IMR-90 (cell line): ENCODE measurements around the gene P4HA2. TPM values are rescaled to one million over a fixed set of nuclear protein-coding genes. Genes with fewer than 3 reads are reported as not detected.
A peak's percentile ranks its signal among the peaks of the same experiment; 100 is the strongest.

ENCODE experiments used
- ATAC-seq: fragments of 200-7000 bp; cut with Tn5 transposase; 2 replicates; pipeline ENCODE4 v1.9.1; 2020; ENCODE audit warnings: low read depth, mild to moderate bottlenecking, moderate library complexity
- BruUV-seq: library from RNA; stranded (reverse); fragments of 400-500 nt; replicated peaks from 2 replicates; lab custom pipeline; 2021; lab: Mats Ljungman, UMichigan
- CTCF ChIA-PET: fragments of 300-600 bp; formaldehyde crosslinking; extraction: SDS; loops from one replicate; lab custom pipeline; 2021; ENCODE audit warnings: antibody characterized with exemption; lab: Yijun Ruan, JAX
- POLR2A ChIA-PET: fragments of 300-600 bp; sonication (Branson Sonifier 250); formaldehyde crosslinking; loops from one replicate; lab custom pipeline; 2022; ENCODE audit warnings: antibody characterized with exemption; ENCODE audit not compliant: unreplicated experiment; lab: Charles Lee
- DNase-seq: peaks from one replicate; pipeline ENCODE4 v3.0.0; 2013
- H2AFZ ChIP-seq: replicated peaks from 2 replicates; pipeline ENCODE3; 2013; ENCODE audit warnings: low read length, mild to moderate bottlenecking; ENCODE audit not compliant: poor library complexity
- H2AK5ac ChIP-seq: 2 replicates; pipeline ENCODE4 v1.6.1; 2013; ENCODE audit warnings: low read depth, low read length, inconsistent platforms
- H2AK9ac ChIP-seq: replicated peaks from 2 replicates; pipeline ENCODE3; 2013; ENCODE audit warnings: mild to moderate bottlenecking, low read depth, low read length, moderate library complexity; ENCODE audit not compliant: poor library complexity
- H2BK120ac ChIP-seq: 2 replicates; pipeline ENCODE4 v1.6.1; 2013; ENCODE audit warnings: low read depth, low read length, inconsistent platforms
- H2BK15ac ChIP-seq: 3 replicates; pipeline ENCODE4 v1.6.1; 2013; ENCODE audit warnings: low read depth, low read length, inconsistent platforms
- H2BK20ac ChIP-seq: 2 replicates; pipeline ENCODE4 v1.6.1; 2013; ENCODE audit warnings: low read depth, mild to moderate bottlenecking, inconsistent platforms, low read length, moderate library complexity
- H2BK5ac ChIP-seq: 2 replicates; pipeline ENCODE4 v1.6.1; 2013; ENCODE audit warnings: mild to moderate bottlenecking, low read depth, low read length, inconsistent platforms; ENCODE audit not compliant: poor library complexity, severe bottlenecking
- H3K14ac ChIP-seq: replicated peaks from 2 replicates; pipeline ENCODE4 v1.6.1; 2013; ENCODE audit warnings: low read depth, low read length, inconsistent platforms
- H3K18ac ChIP-seq: 2 replicates; pipeline ENCODE4 v1.6.1; 2013; ENCODE audit warnings: low read depth, low read length, control low read depth
- H3K23ac ChIP-seq: 2 replicates; pipeline ENCODE4 v1.6.1; 2013; ENCODE audit warnings: low read depth, low read length, inconsistent platforms
- H3K27ac ChIP-seq: 2 replicates; pipeline ENCODE4 v1.5.1; 2013; ENCODE audit warnings: mild to moderate bottlenecking, control low read depth, low read length; ENCODE audit not compliant: insufficient read depth
- H3K27me3 ChIP-seq: 2 replicates; pipeline ENCODE4 v1.6.1; 2013; ENCODE audit warnings: low read length; ENCODE audit not compliant: control insufficient read depth, insufficient read depth
- H3K36me3 ChIP-seq: 2 replicates; pipeline ENCODE4 v1.6.1; 2013; ENCODE audit warnings: low read length, mixed read lengths; ENCODE audit not compliant: control insufficient read depth, insufficient read depth
- H3K4ac ChIP-seq: 2 replicates; pipeline ENCODE4 v1.6.1; 2013; ENCODE audit warnings: low read depth, low read length, inconsistent platforms
- H3K4me1 ChIP-seq: 2 replicates; pipeline ENCODE4 v1.6.1; 2013; ENCODE audit warnings: low read length, mixed read lengths; ENCODE audit not compliant: control insufficient read depth, insufficient read depth
- H3K4me2 ChIP-seq: 2 replicates; pipeline ENCODE4 v1.6.1; 2013; ENCODE audit warnings: low read depth, mild to moderate bottlenecking, control low read depth, low read length, moderate library complexity
- H3K4me3 ChIP-seq: 2 replicates; pipeline ENCODE4 v1.5.1; 2013; ENCODE audit warnings: low read depth, mild to moderate bottlenecking, control low read depth, low read length, moderate library complexity; ENCODE audit not compliant: insufficient read depth
- H3K56ac ChIP-seq: 2 replicates; pipeline ENCODE4 v1.6.1; 2013; ENCODE audit warnings: low read length, inconsistent platforms; ENCODE audit not compliant: insufficient read depth; ENCODE audit errors: extremely low read depth
- H3K79me1 ChIP-seq, 2 experiments: 2 replicates each; pipeline ENCODE4 v1.6.1; 2013; ENCODE audit warnings: low read length in 2 of 2, inconsistent platforms in 1 of 2, low read depth in 1 of 2
- H3K9ac ChIP-seq: 2 replicates; pipeline ENCODE4 v1.6.1; 2013; ENCODE audit warnings: low read depth, low read length, control low read depth
- H3K9me1 ChIP-seq: 2 replicates; pipeline ENCODE4 v1.6.1; 2013; ENCODE audit warnings: low read length, inconsistent platforms; ENCODE audit not compliant: insufficient read depth
- H3K9me3 ChIP-seq: 2 replicates; pipeline ENCODE4 v1.6.1; 2013; ENCODE audit warnings: low read length; ENCODE audit not compliant: control insufficient read depth, insufficient read depth
- H4K20me1 ChIP-seq: 2 replicates; pipeline ENCODE4 v1.6.1; 2013; ENCODE audit warnings: low read length, inconsistent platforms; ENCODE audit not compliant: insufficient read depth
- H4K5ac ChIP-seq: 2 replicates; pipeline ENCODE4 v1.6.1; 2013; ENCODE audit warnings: mild to moderate bottlenecking, low read depth, low read length, control low read depth
- H4K8ac ChIP-seq, 2 experiments: 2 replicates each; pipeline ENCODE4 v1.6.1; 2013; ENCODE audit warnings: low read depth in 2 of 2, low read length in 2 of 2, control low read depth in 1 of 2, inconsistent platforms in 1 of 2
- H4K91ac ChIP-seq: 2 replicates; pipeline ENCODE4 v1.6.1; 2013; ENCODE audit warnings: low read depth, low read length, inconsistent platforms; ENCODE audit not compliant: insufficient read depth
- BHLHE40 ChIP-seq: fragments of 150-350 bp; IDR thresholded peaks from 2 replicates; pipeline ENCODE4 v1.6.1; 2016; ENCODE audit warnings: mild to moderate bottlenecking, low read depth, low read length
- CEBPB ChIP-seq: IDR thresholded peaks from 2 replicates; pipeline ENCODE4 v1.6.1; 2012; ENCODE audit warnings: low read depth, low read length, improper control_type of control experiment
- CHD1 ChIP-seq: IDR thresholded peaks from 2 replicates; pipeline ENCODE4 v1.6.1; 2012; ENCODE audit warnings: low read depth, low read length, improper control_type of control experiment
- FOS ChIP-seq: fragments of 150-350 bp; IDR thresholded peaks from 2 replicates; pipeline ENCODE4 v1.6.1; 2016; ENCODE audit warnings: low read depth, low read length
- MAFK ChIP-seq: IDR thresholded peaks from 2 replicates; pipeline ENCODE4 v1.6.1; 2012; ENCODE audit warnings: low read depth, low read length, improper control_type of control experiment
- MXI1 ChIP-seq: IDR thresholded peaks from 2 replicates; pipeline ENCODE4 v1.6.1; 2012; ENCODE audit warnings: low read depth, mild to moderate bottlenecking, low read length, moderate library complexity, borderline replicate concordance
- NFE2L2 ChIP-seq: fragments of 150-350 bp; IDR thresholded peaks from 2 replicates; pipeline ENCODE4 v1.6.1; 2016; ENCODE audit warnings: low read depth, mild to moderate bottlenecking, low read length
- POLR2A ChIP-seq: IDR thresholded peaks from 2 replicates; pipeline ENCODE4 v1.6.1; 2012; ENCODE audit warnings: mild to moderate bottlenecking, low read depth, low read length
- RFX5 ChIP-seq: IDR thresholded peaks from 2 replicates; pipeline ENCODE4 v1.8.0; 2012; ENCODE audit warnings: low read depth, mild to moderate bottlenecking, low read length, moderate library complexity
- SMC3 ChIP-seq: fragments of 150-350 bp; IDR thresholded peaks from 2 replicates; pipeline ENCODE4 v1.6.1; 2016; ENCODE audit warnings: low read depth, mild to moderate bottlenecking, antibody characterized with exemption, low read length, moderate library complexity
- WGBS, 2 experiments: methylation state at CpG; one replicate each; pipeline versions ENCODE4 v1.1.5 to v1.1.7; 2013; ENCODE audit warnings: missing lambda C conversion rate in 2 of 2; ENCODE audit not compliant: insufficient read length in 1 of 2; ENCODE audit errors: extremely low coverage in 2 of 2; 5-methylcytosine and 5-hydroxymethylcytosine counted together
- dilution Hi-C: fragments of 300-500 bp; cut with HindIII; formaldehyde crosslinking; loops from one replicate; pipeline ENCODE4 v1.14.3; 2018; ENCODE audit warnings: low sequenced_read_pairs; ENCODE audit not compliant: unreplicated experiment
- in situ Hi-C: fragments of 300-500 bp; cut with MboI; formaldehyde crosslinking; loops from 3 replicates; pipeline ENCODE4 v1.14.3; 2019; ENCODE audit warnings: low sequenced_read_pairs, inconsistent platforms, mixed read lengths
- intact Hi-C: fragments of 100-400 bp; cut with micrococcal nuclease; formaldehyde crosslinking; loops from 2 replicates; pipeline ENCODE4 v1.10.0; 2022
- polyA plus RNA-seq, 3 experiments: library from polyadenylated mRNA; depleted of rRNA; stranded (reverse); fragments of >200 nt; gene quantifications; 2 replicates each; pipeline ENCODE4 v1.2.3, GENCODE V29; 2012; ENCODE audit warnings: low replicate concordance in 1 of 3
- total RNA-seq: library from RNA; depleted of rRNA; stranded (reverse); fragments of >200 nt; gene quantifications from 2 replicates; pipeline ENCODE4 v1.2.3, GENCODE V29; 2012

P4HA2 gene
- total and polyA plus RNA-seq, 2 of the 4 experiments (the other 2 are of a cell fraction), result 186 to 225 TPM

- ChIA-PET POLR2A (no interaction called here), CTCF (interaction anchor here (0.8 to 1.4 kb wide), 3 partner anchors 14 to 34 kb away, joined by 3 to 7 read pairs (median 3); no protein-coding TSS in a partner anchor)
- no CpG with 5 or more reads among the region's 6 CpGs for WGBS, 2 experiments
- Histone ChIP-seq H2BK15ac (no peak overlapping the region), H2AFZ (no peak overlapping the region), H3K56ac (no peak overlapping the region), H3K79me1 (peaks cover 18 to 32% of the 10 kb centered on the region in 2 experiments), H2AK9ac (no peak overlapping the region), H3K4me3 (no peak overlapping the region), H3K27ac (no peak overlapping the region), H3K36me3 (peaks cover 64% of the 10 kb centered on the region), H3K14ac (no peak overlapping the region), H4K8ac (no peak overlapping the region), H4K91ac (no peak overlapping the region), H2BK120ac (no peak overlapping the region), H4K20me1 (peaks cover 6% of the 10 kb centered on the region; the same call in 1 of the 2 replicates), H3K4me1 (peaks cover 5% of the 10 kb centered on the region), H3K4me2 (no peak overlapping the region), H4K5ac (no peak overlapping the region), H3K4ac (no peak overlapping the region), H3K18ac (no peak overlapping the region), H3K9ac (no peak overlapping the region), H2BK5ac (no peak overlapping the region), H3K9me1 (peaks cover 31% of the 10 kb centered on the region), H2AK5ac (peak overlapping the region; percentile 9; the same call in 1 of the 2 replicates), H3K27me3 (no peaks in the 10 kb centered on the region), H3K9me3 (no peaks in the 10 kb centered on the region), H2BK20ac (no peak overlapping the region), H3K23ac (no peak overlapping the region)
- ATAC-seq, result no peak
- dilution Hi-C loops (no loop called here), intact Hi-C loops (no loop called here), in situ Hi-C loops (no loop called here)
- DNase-seq, result no peak
- no TSS peak for BruUV-seq
- no peak for TF ChIP-seq BHLHE40
- TF ChIP-seq FOS, result no peak
- no peak for TF ChIP-seq RFX5
- TF ChIP-seq MAFK, result no peak
- no peak for TF ChIP-seq MXI1
- TF ChIP-seq CHD1, result no peak
- TF ChIP-seq POLR2A, result no peak
- TF ChIP-seq CEBPB, result no peak
- no peak for TF ChIP-seq SMC3
- no peak for TF ChIP-seq NFE2L2
Observed at GRCh38 chr5:132203916-132204315, 23.7 kb downstream of the P4HA2 start.
